Smooth muscle cell of the brain vasculature (primary cell): ENCODE data around the gene TTC9B.

Experiments used
- DNase-seq: peaks from one replicate; pipeline ENCODE4 v3.0.0-alpha.2; 2012; ENCODE audit warnings: low read depth, low spot score

The TTC9B gene

GRCh38 chr19:40249201-40249600 lies 31.0 kb upstream of the TTC9B start:
- DNase-seq, result no peak

GRCh38 chr19:40247735-40248262 lies 29.6 kb upstream of the TTC9B start:
- no peak for DNase-seq

- DNase-seq, result no peak
These were observed 29.0 kb upstream of the TTC9B start for GRCh38 chr19:40247178-40247577.

- no peak for DNase-seq
These were observed 28.3 kb upstream of the TTC9B start for GRCh38 chr19:40246292-40247073.

GRCh38 chr19:40245506-40246128 lies 27.4 kb upstream of the TTC9B start:
- no peak for DNase-seq

GRCh38 chr19:40244579-40245317 lies 26.6 kb upstream of the TTC9B start:
- DNase-seq, result no peak

- DNase-seq, result no peak
These were observed 25.0 kb upstream of the TTC9B start for GRCh38 chr19:40243181-40243580.

- DNase-seq, result no peak
These were observed 24.3 kb upstream of the TTC9B start for GRCh38 chr19:40242480-40242879.

GRCh38 chr19:40241809-40242384 lies 23.7 kb upstream of the TTC9B start:
- DNase-seq, result no peak

GRCh38 chr19:40241125-40241808 lies 23.1 kb upstream of the TTC9B start:
- no peak for DNase-seq

- DNase-seq, result no peak
These were observed 22.1 kb upstream of the TTC9B start for GRCh38 chr19:40240332-40240731.

- no peak for DNase-seq
These were observed 21.4 kb upstream of the TTC9B start for GRCh38 chr19:40239415-40240226.

- no peak for DNase-seq
These were observed 20.6 kb upstream of the TTC9B start for GRCh38 chr19:40238775-40239174.

- DNase-seq, result no peak
These were observed 19.6 kb upstream of the TTC9B start for GRCh38 chr19:40237791-40238190.

- no peak for DNase-seq
These were observed 18.2 kb upstream of the TTC9B start for GRCh38 chr19:40236366-40236765.

GRCh38 chr19:40236026-40236355 lies 17.8 kb upstream of the TTC9B start:
- DNase-seq, result no peak

- no peak for DNase-seq
These were observed 17.2 kb upstream of the TTC9B start for GRCh38 chr19:40235238-40236025.

GRCh38 chr19:40234429-40235237 lies 16.4 kb upstream of the TTC9B start:
- no peak for DNase-seq

- no peak for DNase-seq
These were observed 15.7 kb upstream of the TTC9B start for GRCh38 chr19:40233811-40234389.
